Fibroblast of pulmonary artery (primary cell): ENCODE data around the gene OSBPL9.

Experiments used
- DNase-seq: peaks from one replicate; pipeline ENCODE4 v3.0.0-alpha.2; 2010; ENCODE audit warnings: low read depth
- H3K4me3 ChIP-seq: replicated peaks from 2 replicates; pipeline ENCODE4 v1.5.1; 2011; ENCODE audit warnings: low read depth, mild to moderate bottlenecking, control low read depth, low read length, moderate library complexity
- TF ChIP-seq, protein P1 (sequence below): IDR thresholded peaks from 2 replicates; pipeline ENCODE4 v1.5.1; 2011; ENCODE audit warnings: mild to moderate bottlenecking, control low read depth, low read length, inconsistent platforms; ENCODE audit errors: missing control alignments

OSBPL9 gene

DNA sequence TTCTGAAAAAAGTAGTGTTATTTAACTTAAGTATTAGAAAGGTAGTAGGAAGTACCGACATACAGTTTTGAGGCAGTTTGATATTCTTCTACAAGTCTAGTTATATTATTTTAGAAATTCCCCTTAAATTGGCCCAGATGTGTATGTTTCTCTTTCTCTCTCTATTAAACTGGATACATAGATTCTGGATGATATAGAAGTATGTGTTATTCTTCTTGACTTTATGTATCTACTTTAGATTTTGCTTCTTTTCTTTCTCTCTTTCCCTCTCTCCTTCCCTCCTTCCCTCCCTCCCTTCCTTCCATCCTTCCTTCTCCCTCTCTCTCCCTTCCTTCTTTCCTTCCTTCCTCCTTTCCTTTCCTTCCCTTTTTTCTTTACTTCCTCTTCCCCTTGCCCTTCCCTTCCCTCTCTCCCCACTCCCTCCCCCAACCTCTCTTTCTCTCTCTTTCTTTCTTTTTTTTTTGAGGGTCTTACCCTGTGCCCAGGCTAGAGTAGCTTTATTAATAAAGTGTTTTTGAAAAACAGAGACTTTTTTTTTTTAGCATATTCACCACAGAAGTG is 124.3 kb downstream of the OSBPL9 start:
- TF ChIP-seq, protein P1, sequence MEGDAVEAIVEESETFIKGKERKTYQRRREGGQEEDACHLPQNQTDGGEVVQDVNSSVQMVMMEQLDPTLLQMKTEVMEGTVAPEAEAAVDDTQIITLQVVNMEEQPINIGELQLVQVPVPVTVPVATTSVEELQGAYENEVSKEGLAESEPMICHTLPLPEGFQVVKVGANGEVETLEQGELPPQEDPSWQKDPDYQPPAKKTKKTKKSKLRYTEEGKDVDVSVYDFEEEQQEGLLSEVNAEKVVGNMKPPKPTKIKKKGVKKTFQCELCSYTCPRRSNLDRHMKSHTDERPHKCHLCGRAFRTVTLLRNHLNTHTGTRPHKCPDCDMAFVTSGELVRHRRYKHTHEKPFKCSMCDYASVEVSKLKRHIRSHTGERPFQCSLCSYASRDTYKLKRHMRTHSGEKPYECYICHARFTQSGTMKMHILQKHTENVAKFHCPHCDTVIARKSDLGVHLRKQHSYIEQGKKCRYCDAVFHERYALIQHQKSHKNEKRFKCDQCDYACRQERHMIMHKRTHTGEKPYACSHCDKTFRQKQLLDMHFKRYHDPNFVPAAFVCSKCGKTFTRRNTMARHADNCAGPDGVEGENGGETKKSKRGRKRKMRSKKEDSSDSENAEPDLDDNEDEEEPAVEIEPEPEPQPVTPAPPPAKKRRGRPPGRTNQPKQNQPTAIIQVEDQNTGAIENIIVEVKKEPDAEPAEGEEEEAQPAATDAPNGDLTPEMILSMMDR = no peak
- H3K4me3 ChIP-seq = no peak overlapping the region
- DNase-seq = no peak

DNA sequence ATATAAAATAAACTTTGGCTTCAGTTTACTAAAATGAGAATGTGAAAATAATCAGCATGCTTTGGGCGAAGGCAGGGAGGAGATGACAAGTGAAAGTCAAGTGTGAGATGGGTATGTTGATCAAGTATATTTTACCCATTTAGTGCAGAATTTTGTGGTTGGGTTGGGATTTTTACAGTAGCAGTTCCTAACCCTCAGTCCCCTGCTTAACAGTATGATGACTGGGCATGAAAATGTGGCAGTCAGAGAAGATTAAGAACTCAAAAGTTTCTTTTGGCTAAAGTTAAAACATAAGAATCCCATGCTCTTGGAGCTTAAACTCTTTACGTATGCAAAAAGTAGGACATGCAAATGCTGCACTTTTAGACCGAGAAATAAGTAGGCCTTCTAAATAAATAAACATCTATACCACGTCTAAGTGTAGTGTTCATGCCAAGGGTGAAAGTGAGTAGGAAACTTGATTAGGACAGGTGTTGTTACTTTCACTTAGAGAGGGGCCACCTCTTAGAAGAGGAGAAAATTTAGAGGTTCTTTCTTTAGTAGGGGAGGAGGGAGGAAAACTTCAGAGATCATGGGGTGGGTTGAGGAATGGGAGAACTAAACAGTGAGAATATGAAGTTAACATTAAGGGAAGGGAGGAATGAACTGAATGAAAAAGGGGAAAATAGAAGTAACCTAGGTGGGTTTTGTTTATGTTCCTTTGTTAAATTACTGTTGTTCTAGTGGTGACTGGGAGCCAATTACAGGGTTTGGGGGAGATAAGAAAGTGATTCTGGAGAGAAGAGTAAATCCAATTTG is 127.8 kb downstream of the OSBPL9 start:
- DNase-seq = no peak
- H3K4me3 ChIP-seq = no peak overlapping the region
- TF ChIP-seq, protein P1 = no peak

DNA sequence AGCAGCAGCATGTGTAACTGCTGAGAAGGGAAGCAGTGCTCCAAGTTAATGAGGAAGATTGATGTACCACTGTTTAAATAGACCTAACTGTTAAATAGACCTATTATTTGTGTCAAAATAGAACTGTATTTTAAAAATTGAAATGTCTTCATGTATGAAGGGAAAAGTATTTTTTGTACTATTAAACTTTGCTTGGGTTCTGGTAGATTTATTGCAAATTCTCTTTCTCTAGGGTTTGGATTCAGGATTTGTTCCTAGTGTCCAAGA is 128.3 kb downstream of the OSBPL9 start:
- TF ChIP-seq, protein P1 = no peak
- DNase-seq = no peak
- H3K4me3 ChIP-seq = no peak overlapping the region

DNA sequence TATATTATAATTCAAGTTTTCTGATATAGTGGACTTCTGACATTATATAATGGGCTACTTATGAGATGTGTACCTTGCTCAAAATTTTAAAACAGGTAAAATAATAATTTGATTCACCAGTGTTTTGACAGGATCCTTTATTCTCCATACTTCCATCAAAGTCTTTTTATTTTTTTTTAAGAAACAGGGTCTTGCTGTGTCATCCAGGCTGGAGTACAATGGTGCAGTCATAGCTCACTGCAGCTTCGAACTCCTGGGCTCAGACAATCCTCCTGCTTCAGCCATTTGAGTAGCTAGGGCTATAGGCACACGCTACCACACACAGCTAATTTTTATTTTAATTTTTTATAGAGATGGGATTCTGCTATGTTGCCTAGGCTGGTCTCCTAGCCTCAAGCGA is 132.3 kb downstream of the OSBPL9 start:
- TF ChIP-seq, protein P1 = no peak
- H3K4me3 ChIP-seq = no peak overlapping the region
- no peak for DNase-seq

DNA sequence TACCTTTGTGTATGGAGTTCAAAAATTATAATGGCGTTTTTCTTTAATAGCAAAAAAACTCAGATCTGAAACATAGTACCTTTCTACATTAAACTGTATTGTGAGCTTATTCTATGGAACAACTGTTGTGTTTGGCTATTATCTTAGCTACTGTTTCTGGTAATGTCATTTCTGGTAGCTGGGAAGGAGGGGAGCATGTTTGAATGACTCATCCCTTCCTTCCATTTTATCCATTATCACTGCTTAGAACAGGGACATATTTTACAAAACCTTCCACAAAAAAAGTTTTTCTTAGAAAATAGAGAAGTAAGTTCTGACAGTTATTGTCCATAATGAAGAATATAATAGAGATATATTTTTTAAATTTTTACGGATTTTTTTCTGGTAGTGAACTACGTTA is 133.3 kb downstream of the OSBPL9 start:
- TF ChIP-seq, protein P1 = no peak

DNA sequence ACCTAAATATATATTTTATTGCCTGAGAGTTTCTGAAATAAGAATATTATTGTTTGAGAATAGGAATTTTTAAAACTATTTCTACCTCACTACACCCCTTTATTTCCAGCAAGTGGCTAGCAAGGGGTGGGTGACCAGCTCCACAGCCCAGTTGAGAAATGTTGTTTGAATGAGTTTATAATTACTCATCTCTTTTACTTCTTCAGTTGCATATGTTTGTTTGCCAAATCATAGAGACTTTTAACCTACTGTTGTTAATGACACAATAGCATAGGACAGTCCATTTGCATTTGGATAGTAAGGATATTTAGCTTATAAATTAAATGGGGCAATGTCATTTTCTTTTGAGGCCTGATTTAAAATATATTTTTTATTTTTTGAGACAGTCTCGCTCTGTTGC is 133.8 kb downstream of the OSBPL9 start:
- H3K4me3 ChIP-seq = no peak overlapping the region
- TF ChIP-seq, protein P1 = no peak
- DNase-seq = peak; percentile 68

More for the DNA sequence above, 133.3 kb downstream of the OSBPL9 start:
- DNase-seq = peak; percentile 83
- H3K4me3 ChIP-seq = no peak overlapping the region
